Activated CD4-positive, alpha-beta memory T cell treated with anti-CD3 and anti-CD28 coated beads for 36 hours (primary cell): ENCODE data around the gene TNFRSF9. TPM values are rescaled to one million over a fixed set of nuclear protein-coding genes. Genes with fewer than 3 reads are reported as not detected.
A peak's percentile ranks its signal among the peaks of the same experiment; 100 is the strongest.

Source experiments
- CTCF ChIA-PET: fragments of 350-600 bp; sonication (Branson Sonifier 250); formaldehyde crosslinking; loops from one replicate; lab custom pipeline; 2021; ENCODE audit warnings: antibody characterized with exemption, inconsistent platforms; lab: Charles Lee
- POLR2A ChIA-PET: fragments of 350-600 bp; sonication (Branson Sonifier 250); formaldehyde crosslinking; loops from one replicate; lab custom pipeline; 2021; ENCODE audit warnings: antibody characterized with exemption; lab: Charles Lee
- DNase-seq: peaks from one replicate; pipeline ENCODE4 v3.0.0-alpha.2; 2020
- H3K27ac Mint-ChIP-seq: one replicate; pipeline ENCODE4 v1.8.0; 2021; ENCODE audit warnings: mixed read lengths
- H3K27me3 Mint-ChIP-seq: one replicate; pipeline ENCODE4 v1.8.0; 2021; ENCODE audit warnings: mixed read lengths
- H3K36me3 Mint-ChIP-seq: one replicate; pipeline ENCODE4 v1.8.0; 2021; ENCODE audit warnings: mixed read lengths
- H3K4me1 Mint-ChIP-seq: one replicate; pipeline ENCODE4 v1.8.0; 2021; ENCODE audit warnings: low read depth, mixed read lengths
- H3K4me3 Mint-ChIP-seq: one replicate; pipeline ENCODE4 v1.8.0; 2021; ENCODE audit warnings: mild to moderate bottlenecking, mixed read lengths
- H3K9me3 Mint-ChIP-seq: one replicate; pipeline ENCODE4 v1.8.0; 2021; ENCODE audit warnings: mixed read lengths
- intact Hi-C: fragments of 100-400 bp; cut with micrococcal nuclease; formaldehyde crosslinking; loops from one replicate; pipeline ENCODE4 v1.15.1; 2023
- total RNA-seq, 2 experiments: library from RNA; stranded (reverse); gene quantifications; one replicate each; pipeline ENCODE4 v1.2.3, GENCODE V29; 2021

The TNFRSF9 gene
- total RNA-seq, result 10 to 100 TPM; 59.9 to 64.0 TPM

DNA sequence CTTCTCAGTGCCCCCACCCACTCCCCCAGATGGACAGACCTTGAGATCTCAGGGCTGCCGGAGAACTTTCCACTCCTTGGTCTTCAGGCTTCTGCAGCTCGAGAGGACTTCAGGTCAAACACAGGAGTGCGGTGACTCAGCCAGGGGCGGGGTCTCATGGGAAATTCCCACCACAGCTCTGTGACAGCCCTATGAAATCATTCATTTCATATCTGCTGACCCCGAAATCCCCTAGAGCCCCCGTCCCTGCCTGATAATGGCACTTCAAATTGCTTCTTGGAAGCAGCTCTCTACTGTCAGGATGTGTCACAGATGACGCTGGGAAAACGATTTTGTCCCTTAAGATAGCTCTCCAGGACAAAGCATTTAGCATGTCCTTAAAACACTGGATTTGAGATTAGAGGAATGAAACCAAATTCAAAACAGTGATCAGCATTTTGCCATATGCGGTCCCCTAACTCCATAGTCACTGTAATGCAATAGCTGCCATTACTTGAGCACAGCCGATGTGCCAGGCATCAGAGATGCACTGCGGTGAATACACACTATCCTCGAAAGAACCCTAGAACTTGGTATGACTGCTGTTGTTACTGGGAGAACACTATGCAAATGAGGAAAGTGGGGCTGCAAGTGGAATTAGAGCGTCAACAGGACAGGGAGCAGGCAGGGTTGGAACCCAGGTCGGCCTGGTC lies at the start of gene TNFRSF9:
Gene TNFRSF9, minus strand, starts transcription at position 95 of the 692 bp plus-strand sequence. CDS start 845 bp downstream, outside the sequence.
- Mint-ChIP-seq H3K27ac (peak within 1 kb of the TSS; percentile 80), H3K4me3 (peak within 1 kb of the TSS; percentile 64), H3K4me1 (peaks cover 50% of the 10 kb centered on the region), H3K9me3 (no peaks in the 10 kb centered on the region), H3K27me3 (peaks cover 9% of the 10 kb centered on the region), H3K36me3 (peaks cover 22% of the 10 kb centered on the region)
- intact Hi-C loops, result loop anchor here (1.0 to 10.0 kb wide), 4 partner anchors 8 to 154 kb away; no protein-coding TSS in a partner anchor
- peak; percentile 93 for DNase-seq
- ChIA-PET POLR2A (interaction anchor here (1.1 to 2.4 kb wide), 4 partner anchors 8 to 24 kb away, joined by 3 to 28 read pairs (median 16); partner anchors contain the start of gene PARK7), CTCF (interaction anchor here (0.9 to 3.1 kb wide), 5 partner anchors 8 to 34 kb away, joined by 3 to 15 read pairs (median 4); partner anchors contain the start of gene PARK7)

DNA sequence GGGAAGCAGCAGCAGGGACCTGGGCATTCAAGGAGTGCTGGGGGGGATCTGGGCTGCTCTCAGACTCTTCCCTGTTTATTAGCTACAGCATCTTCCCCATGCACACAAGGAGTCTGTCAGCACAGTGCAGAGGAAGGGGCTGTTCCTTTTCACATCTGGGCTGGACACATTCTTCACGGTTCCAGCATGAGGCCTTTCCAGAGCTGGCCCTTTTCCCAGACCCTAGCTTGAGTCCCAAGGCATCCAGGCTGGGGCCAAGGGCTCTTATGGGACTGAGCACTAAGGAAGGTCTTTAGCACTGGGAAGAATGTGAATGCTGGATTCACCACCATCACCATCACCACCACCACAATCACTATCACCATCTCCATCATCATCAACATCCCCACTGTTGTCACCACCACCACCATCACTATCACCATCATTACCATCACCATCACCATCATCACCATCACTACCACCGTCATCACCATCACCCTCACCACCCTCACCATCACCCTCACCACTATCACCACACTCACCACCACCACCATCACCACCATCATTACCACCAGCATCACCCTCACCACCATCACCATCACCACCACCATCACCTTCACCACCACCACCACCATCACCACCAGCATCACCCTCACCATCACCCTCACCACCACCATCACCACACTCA lies 49.3 kb upstream of the TNFRSF9 start:
- Mint-ChIP-seq H3K4me3 (no peak overlapping the region), H3K4me1 (peaks cover 6% of the 10 kb centered on the region), H3K27me3 (no peaks in the 10 kb centered on the region), H3K27ac (no peak overlapping the region), H3K9me3 (no peaks in the 10 kb centered on the region), H3K36me3 (peaks cover 28% of the 10 kb centered on the region)
- intact Hi-C loops, result no loop called here
- DNase-seq, result no peak
- POLR2A ChIA-PET, result no interaction called here
- CTCF ChIA-PET, result interaction anchor here (1.2 kb wide), 1 partner anchor 359 kb away, joined by 3 read pairs; no protein-coding TSS in a partner anchor

DNA sequence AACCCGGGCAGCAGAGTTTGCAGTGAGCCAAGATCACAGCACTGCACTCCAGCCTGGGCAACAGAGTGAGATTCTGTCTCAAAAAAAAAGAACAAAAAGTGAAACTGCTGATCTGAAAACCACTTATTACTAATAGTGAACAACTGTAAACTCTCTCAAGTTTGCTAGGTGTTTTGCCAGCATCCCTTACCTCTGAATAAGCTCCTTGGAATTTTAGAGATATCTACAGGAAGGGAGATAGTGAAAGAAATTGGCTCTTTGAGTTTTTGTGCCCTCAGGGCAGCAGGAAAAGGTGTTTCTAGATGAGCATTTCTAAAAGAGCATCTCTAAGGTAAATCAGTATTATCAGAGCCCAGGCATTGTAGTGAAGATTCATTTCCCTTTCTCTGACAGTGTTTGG lies 47.9 kb upstream of the TNFRSF9 start:
- CTCF ChIA-PET, result interaction anchor here (1.2 kb wide), 1 partner anchor 360 kb away, joined by 3 read pairs; no protein-coding TSS in a partner anchor
- Mint-ChIP-seq H3K36me3 (peaks cover 41% of the 10 kb centered on the region), H3K4me3 (no peak overlapping the region), H3K4me1 (peaks cover 4% of the 10 kb centered on the region), H3K9me3 (no peaks in the 10 kb centered on the region), H3K27me3 (no peaks in the 10 kb centered on the region), H3K27ac (no peak overlapping the region)
- intact Hi-C loops, result no loop called here
- POLR2A ChIA-PET, result no interaction called here
- DNase-seq, result no peak

DNA sequence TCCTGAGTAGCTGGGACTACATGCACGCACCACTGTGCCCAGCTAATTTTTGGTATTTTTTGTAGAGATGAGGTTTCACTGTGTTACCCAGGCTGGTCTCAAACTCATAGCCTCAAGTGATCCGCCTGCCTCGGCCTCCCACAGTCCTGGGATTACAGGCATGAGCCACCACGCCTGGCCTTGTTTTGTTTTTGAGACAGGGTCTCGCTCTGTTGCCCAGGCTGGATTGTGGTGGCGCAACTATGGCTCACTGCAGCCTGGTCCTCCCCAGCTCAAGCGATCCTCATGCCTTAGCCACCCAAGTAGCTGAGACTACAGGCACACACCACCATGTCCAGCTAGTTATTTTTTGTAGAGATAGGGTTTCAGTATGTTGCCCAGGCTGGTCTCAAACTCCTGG lies 46.9 kb upstream of the TNFRSF9 start:
- Mint-ChIP-seq H3K27me3 (no peaks in the 10 kb centered on the region), H3K4me1 (peaks cover 5% of the 10 kb centered on the region), H3K9me3 (no peaks in the 10 kb centered on the region), H3K36me3 (peaks cover 45% of the 10 kb centered on the region), H3K27ac (no peak overlapping the region), H3K4me3 (no peak overlapping the region)
- no peak for DNase-seq
- intact Hi-C loops, result no loop called here
- POLR2A ChIA-PET, result no interaction called here
- CTCF ChIA-PET, result no interaction called here

DNA sequence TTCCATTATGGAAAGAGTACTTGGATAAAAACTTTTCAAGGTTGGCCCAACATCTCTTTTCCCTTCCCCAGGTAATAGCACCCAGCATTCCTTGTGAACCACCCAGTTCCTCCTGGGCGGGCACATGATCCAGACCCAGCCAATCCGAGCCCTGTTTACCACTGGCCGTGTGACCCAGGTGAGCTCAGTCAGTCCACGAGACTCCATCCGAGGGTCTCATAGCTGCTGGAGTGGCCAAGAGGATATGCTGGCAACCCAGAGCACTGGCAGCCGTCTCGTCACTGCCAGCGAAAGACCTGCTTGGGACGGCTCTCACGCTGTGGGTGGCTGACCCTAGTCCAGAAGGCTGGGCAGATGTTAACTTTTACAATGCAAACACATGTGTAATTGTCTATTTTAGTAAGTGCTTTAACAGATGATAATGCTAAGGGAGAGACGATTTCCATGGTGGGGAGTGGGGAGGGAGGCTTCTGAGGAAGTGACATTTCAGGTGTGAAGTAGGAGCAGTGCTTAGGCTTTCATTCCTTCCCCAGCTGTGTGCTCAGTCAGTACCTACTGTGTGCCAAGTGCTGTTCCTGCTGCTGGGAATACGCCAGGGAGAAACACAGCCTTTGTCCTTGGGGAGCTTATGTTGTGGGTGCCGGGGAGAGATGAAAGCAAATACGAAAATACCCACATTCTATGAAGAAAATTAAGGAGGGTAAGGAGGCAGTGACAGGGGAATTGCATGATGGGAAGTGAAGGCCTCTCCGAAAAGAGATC lies 45.4 kb upstream of the TNFRSF9 start:
- H3K4me3 Mint-ChIP-seq, result no peak overlapping the region
- no peaks in the 10 kb centered on the region for H3K27me3 Mint-ChIP-seq
- H3K9me3 Mint-ChIP-seq, result no peaks in the 10 kb centered on the region
- intact Hi-C loops, result no loop called here
- POLR2A ChIA-PET, result no interaction called here
- DNase-seq, result no peak
- peaks cover 48% of the 10 kb centered on the region for H3K36me3 Mint-ChIP-seq
- no peak overlapping the region for H3K27ac Mint-ChIP-seq
- CTCF ChIA-PET, result no interaction called here
- H3K4me1 Mint-ChIP-seq, result peaks cover 9% of the 10 kb centered on the region

DNA sequence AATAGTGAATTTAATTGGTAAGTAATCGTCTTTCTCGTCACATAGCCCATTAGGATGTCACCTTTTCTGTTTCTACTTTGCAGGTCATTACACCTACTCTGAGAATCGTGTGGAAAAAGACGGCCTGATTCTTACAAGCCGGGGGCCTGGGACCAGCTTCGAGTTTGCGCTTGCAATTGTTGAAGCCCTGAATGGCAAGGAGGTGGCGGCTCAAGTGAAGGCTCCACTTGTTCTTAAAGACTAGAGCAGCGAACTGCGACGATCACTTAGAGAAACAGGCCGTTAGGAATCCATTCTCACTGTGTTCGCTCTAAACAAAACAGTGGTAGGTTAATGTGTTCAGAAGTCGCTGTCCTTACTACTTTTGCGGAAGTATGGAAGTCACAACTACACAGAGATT lies 44.2 kb upstream of the TNFRSF9 start:
- ChIA-PET POLR2A (no interaction called here), CTCF (interaction anchor here (1.4 to 2.6 kb wide), 4 partner anchors 9 to 366 kb away, joined by 3 to 21 read pairs (median 8); no protein-coding TSS in a partner anchor)
- peaks cover 43% of the 10 kb centered on the region for H3K36me3 Mint-ChIP-seq
- intact Hi-C loops, result no loop called here
- H3K4me1 Mint-ChIP-seq, result peaks cover 9% of the 10 kb centered on the region
- no peak for DNase-seq
- no peaks in the 10 kb centered on the region for H3K27me3 Mint-ChIP-seq
- no peak overlapping the region for H3K4me3 Mint-ChIP-seq
- no peak overlapping the region for H3K27ac Mint-ChIP-seq
- H3K9me3 Mint-ChIP-seq, result no peaks in the 10 kb centered on the region

DNA sequence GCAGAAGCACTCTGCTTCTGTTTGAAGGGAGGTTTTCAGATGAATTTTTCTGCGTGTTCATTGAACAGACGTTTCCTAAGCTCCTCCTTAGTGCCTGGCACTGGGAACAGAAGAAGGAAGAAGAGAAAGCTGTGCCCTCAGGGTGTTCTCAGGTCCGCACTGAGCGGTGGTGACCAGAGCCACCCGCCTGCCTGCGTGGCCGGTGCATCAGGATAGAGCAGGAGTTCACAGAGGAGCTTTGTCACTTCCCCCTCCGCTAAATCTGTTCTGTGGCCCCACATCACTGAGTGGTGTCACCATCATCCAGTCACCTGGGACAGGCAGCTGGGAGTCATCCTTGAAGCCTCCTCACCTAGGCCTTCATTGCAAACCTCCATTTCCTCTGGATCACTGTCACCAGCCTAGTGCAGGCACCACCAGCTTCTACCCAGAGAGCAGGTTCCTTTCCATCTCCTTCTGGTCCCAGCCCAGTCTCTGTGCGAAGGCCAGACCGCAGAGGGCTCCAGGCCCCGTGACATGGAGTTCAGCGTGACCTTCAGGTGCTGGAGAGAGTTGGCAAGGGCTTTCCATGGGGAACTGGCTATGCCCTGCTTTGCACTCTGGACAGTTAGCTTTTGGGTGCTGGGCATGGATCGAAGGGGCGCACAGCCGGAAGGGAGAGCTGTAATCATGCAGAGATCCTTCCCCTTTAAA lies 42.6 kb upstream of the TNFRSF9 start:
- POLR2A ChIA-PET, result no interaction called here
- no peaks in the 10 kb centered on the region for H3K27me3 Mint-ChIP-seq
- no peak for DNase-seq
- H3K4me1 Mint-ChIP-seq, result peaks cover 5% of the 10 kb centered on the region
- CTCF ChIA-PET, result interaction anchor here (0.8 to 3.9 kb wide), 8 partner anchors 8 to 381 kb away, joined by 3 to 30 read pairs (median 4); no protein-coding TSS in a partner anchor
- no peak overlapping the region for H3K4me3 Mint-ChIP-seq
- H3K9me3 Mint-ChIP-seq, result no peaks in the 10 kb centered on the region
- H3K36me3 Mint-ChIP-seq, result peaks cover 45% of the 10 kb centered on the region
- intact Hi-C loops, result no loop called here
- H3K27ac Mint-ChIP-seq, result no peak overlapping the region

DNA sequence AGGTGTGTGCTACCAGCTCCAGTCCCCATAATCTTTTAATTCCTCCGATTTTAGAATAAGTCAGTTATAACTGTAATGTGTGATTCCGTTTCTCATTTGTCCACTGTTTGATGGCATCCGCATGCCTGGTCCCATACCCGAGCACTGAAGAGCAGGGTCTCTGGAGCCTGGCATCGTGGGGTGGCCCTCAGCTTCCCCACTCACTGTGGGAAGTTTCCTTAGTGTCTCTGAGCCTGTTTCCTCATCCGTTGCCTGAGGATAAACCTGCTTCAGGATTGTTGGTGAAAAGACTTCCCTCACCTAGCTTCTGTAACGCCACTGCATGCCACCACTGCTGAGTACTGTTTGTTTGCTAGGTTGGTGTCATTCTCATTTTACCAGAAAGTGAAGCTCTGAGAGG lies 40.3 kb upstream of the TNFRSF9 start:
- POLR2A ChIA-PET, result no interaction called here
- intact Hi-C loops, result no loop called here
- Mint-ChIP-seq H3K4me1 (peaks cover 5% of the 10 kb centered on the region), H3K27me3 (no peaks in the 10 kb centered on the region), H3K9me3 (no peaks in the 10 kb centered on the region), H3K4me3 (no peak overlapping the region), H3K36me3 (peaks cover 40% of the 10 kb centered on the region), H3K27ac (no peak overlapping the region)
- CTCF ChIA-PET, result interaction anchor here (1.2 to 3.9 kb wide), 6 partner anchors 32 to 370 kb away, joined by 3 to 30 read pairs (median 4); no protein-coding TSS in a partner anchor
- no peak for DNase-seq

DNA sequence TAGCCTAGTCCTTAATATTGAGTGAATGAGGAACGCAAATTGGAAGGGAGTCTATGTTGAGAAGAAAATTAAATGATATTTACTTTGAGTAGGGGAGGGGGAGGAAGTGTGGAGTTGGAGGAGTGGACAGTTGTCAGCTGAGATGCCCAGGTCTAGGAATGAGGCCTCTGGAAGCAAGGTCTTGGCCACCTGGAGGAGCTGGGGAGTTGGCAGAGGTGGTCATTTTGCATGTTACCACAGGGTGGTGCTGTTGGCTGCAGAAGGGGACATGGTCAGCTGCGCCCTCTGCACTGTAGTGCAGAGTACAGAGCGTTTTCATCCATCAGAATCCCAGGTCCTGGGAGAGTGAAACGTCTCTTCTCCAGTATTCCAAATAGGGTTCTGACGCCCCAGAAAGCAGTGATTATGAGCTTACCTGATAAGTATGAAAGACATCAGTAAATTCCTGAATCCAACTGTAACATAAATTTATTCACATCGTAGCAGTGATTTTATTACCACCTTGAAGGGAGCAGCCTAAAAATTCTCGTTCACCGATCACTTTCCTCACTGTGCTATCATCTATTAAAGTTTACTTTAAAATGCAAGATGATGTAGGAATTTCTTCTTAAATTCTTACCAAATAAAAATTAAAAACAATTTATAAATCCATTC lies 34.7 kb upstream of the TNFRSF9 start:
- no peak overlapping the region for H3K4me3 Mint-ChIP-seq
- peaks cover 39% of the 10 kb centered on the region for H3K36me3 Mint-ChIP-seq
- H3K9me3 Mint-ChIP-seq, result no peaks in the 10 kb centered on the region
- DNase-seq, result peak; percentile 58
- no peak overlapping the region for H3K27ac Mint-ChIP-seq
- POLR2A ChIA-PET, result interaction anchor here (0.6 to 2.4 kb wide), 2 partner anchors 13 to 406 kb away, joined by 3 to 8 read pairs; partner anchors contain the start of gene PARK7
- intact Hi-C loops, result no loop called here
- peaks cover 2% of the 10 kb centered on the region for H3K4me1 Mint-ChIP-seq
- H3K27me3 Mint-ChIP-seq, result no peaks in the 10 kb centered on the region
- CTCF ChIA-PET, result interaction anchor here (0.6 to 2.5 kb wide), 15 partner anchors 9 to 375 kb away, joined by 3 to 32 read pairs (median 4); partner anchors contain the start of gene TNFRSF9

DNA sequence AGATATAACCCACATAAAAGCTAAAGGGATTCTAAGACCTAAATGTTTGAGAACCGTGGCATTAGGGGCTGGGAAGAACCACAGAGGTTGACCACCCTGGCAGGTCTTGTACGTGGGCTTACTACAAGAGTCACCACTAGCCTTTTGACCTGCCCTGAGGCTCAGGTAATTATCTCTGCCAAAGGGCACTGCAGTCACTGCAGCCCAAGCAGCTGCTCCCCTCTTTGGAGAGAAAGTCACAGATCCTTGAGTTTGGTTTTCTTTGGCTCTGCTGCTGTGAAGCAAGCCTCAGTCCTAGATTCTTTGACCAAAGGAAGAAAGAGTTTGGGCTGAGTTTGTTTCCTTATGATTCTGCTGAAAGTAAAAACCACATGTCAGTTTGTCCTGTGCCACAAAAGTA lies 32.4 kb upstream of the TNFRSF9 start:
- Mint-ChIP-seq H3K4me1 (peaks cover 2% of the 10 kb centered on the region), H3K9me3 (no peaks in the 10 kb centered on the region), H3K27me3 (no peaks in the 10 kb centered on the region), H3K27ac (no peak overlapping the region), H3K4me3 (no peak overlapping the region), H3K36me3 (peaks cover 45% of the 10 kb centered on the region)
- intact Hi-C loops, result no loop called here
- CTCF ChIA-PET, result no interaction called here
- POLR2A ChIA-PET, result no interaction called here
- no peak for DNase-seq

DNA sequence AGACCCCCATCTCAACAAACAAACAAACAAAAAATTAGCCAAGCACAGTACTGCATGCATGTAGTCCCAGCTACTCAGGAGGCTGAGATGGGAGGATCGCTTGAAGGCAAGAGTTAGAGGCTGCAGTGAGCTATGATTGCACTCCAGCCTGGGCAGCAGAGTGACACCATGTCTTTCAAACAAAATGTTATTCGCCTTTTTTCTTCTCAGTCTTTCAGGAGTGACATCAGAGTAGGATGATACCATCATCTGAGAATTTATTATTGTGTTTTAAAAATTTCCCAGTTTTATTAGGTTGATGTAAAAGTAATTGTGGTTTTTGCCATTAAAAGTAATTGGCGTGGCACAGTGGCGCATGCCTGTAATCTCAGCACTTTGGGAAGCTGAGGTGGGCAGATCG lies 31.6 kb upstream of the TNFRSF9 start:
- POLR2A ChIA-PET, result no interaction called here
- H3K27ac Mint-ChIP-seq, result no peak overlapping the region

More for the DNA sequence above, 31.6 kb upstream of the TNFRSF9 start:
- Mint-ChIP-seq H3K27me3 (no peaks in the 10 kb centered on the region), H3K4me1 (peaks cover 6% of the 10 kb centered on the region), H3K36me3 (peaks cover 44% of the 10 kb centered on the region), H3K4me3 (no peak overlapping the region), H3K9me3 (no peaks in the 10 kb centered on the region)
- intact Hi-C loops, result no loop called here
- CTCF ChIA-PET, result no interaction called here
- no peak for DNase-seq
